Posterior vena cava (tissue), 2 donors: ENCODE results near the gene SLC36A1. TPM values are rescaled to one million over a fixed set of nuclear protein-coding genes. Genes with fewer than 3 reads are reported as not detected.

Experiments used
- DNase-seq: peaks from one replicate; pipeline ENCODE4 v3.0.0-alpha.2; 2020; ENCODE audit warnings: low spot score
- intact Hi-C, 2 donors: fragments of 100-400 bp; cut with DNase I; formaldehyde crosslinking; loops; one replicate each; pipeline versions ENCODE4 v1.14.1 to v1.14.2; 2022 to 2023
- microRNA-seq, 2 donors: library from miRNA; unstranded; fragments of <30 nt; microRNA quantifications; one replicate each; pipeline ENCODE4 v1.2.0, GENCODE V29; 2020 to 2021; ENCODE audit warnings: borderline microRNAs expressed in 2 of 2
- total RNA-seq, 2 donors: library from RNA; stranded (reverse); fragmentation: NEBNext Ultra II Directional; extraction: Animal tissue kit (Norgen Biotek cat#: 25700); gene quantifications; one replicate each; pipeline ENCODE4 v1.2.1, GENCODE V29; 2021
- donor health status: DM: yes; HTN: yes; CAD: no.
- donor health status: DM: yes; HTN: yes; CAD: no.

SLC36A1 gene
- total RNA-seq, 2 donors from 2014 or later: 15.3 to 15.6 TPM

DNA sequence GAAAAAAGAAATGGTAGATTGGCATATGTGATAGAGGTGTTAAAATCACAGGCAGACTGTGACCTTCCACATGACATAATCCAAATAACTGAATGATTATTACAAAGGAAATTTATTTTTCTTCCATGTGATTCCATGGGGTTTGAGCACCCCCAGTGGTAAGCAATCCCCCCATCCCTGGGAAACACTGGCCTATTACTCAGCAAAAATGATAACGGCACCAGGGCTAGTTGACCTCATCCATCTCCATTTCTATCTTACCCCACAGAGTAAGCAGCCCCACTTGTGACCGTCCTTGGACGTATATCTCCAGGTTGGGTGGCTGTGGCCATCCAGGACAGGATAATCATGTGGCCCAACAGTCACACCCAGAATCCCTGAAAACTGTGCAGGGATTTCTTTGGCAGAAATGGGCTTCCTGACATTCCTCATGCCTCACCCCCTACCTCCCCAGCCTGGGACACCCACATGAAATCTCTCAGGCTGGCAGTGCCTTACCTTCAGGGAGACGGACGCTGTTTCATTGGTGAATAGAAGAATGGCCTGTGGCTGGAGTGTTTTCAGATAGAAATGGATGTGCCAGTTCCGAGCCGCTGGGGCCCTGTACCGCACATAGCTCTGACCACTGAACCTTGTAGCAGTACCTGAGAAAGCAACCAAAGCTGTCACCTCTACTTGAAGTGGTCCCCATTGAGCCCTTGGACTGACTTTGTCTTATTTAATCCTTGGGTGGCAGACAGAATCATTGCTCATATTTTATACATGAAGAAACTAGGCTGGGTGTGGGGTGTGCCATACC, 69.9 kb downstream of the SLC36A1 start:
- DNase-seq: no peak
- intact Hi-C loops: no loop called here

DNA sequence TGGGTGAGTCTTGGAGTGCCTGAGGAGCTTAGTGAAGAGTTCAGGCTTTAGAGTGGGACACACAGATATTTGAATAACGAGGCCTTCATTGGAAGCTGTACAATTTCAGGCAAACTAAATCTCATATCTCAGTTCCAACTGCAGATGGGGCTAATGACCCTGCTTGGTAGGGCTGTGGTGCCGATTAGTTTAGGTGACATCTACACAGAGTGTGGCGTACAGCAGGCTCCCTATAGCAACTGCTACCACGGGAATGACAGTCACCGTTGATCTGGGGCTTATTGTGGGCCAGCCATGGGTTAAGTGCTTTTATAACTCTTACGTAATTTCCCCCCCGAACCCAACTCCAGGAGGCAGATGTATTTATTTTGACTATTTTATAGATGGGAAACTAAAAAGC, 72.9 kb downstream of the SLC36A1 start:
- intact Hi-C loops: no loop called here
- DNase-seq: no peak

DNA sequence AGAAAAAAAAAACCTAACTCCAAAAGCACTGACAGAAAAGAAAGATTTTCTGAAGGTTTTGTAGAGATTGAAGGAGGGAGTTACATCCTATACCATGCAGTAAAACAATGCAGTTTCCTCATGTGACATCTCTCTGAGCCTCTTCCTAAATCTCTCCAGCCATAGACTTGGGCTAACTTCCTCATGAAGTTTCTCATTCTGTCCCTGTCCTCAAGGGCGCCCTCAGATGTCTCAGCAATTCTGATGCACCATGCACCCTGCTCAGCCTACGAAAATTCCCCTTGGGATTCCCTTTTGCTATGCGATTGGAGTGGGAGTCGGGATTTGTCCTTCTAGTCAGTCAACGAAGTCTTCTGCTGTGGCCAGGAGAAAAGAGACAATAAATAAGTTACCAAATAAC, 74.8 kb downstream of the SLC36A1 start:
- no peak for DNase-seq
- intact Hi-C loops: no loop called here

DNA sequence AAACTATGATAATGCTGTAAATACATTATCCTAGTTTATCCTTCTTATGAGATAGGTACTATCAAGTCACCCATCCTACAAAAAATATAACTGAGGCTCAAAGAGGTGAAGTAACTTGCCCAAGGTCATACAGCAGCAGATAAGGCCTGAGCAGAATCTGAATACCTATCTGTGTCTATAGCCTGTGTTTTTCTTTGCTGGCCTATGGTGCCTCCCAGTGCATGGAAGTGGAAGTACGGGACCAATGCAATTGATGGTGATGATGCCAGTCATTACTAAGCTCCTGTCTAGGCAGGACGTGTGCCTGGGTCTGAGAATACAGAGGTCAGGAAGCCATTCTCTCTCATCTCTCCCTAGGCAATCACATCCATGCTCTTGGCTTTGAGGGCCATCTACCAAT, 75.9 kb downstream of the SLC36A1 start:
- intact Hi-C loops: no loop called here

DNA sequence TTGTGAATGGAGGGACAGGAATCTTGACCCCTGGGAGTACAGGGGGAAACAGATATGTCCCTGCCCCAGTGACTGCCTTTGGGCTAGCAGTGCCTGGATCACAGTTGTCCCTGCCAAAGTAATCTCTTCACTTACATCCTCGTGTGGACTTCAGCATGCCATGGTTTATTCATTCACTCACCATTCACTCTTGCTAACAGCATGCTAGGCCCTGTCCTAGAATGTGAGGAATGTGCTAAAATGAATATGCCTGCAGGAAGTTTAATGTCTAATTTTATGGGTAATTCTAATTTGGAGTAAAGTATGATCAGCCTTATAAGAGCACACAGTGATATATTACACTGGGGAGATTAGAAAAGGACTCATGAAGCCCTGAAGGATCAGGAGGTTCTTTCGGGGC, 80.8 kb downstream of the SLC36A1 start:
- intact Hi-C loops: no loop called here
- no peak for DNase-seq

More for the DNA sequence above, 75.9 kb downstream of the SLC36A1 start:
- DNase-seq: no peak

DNA sequence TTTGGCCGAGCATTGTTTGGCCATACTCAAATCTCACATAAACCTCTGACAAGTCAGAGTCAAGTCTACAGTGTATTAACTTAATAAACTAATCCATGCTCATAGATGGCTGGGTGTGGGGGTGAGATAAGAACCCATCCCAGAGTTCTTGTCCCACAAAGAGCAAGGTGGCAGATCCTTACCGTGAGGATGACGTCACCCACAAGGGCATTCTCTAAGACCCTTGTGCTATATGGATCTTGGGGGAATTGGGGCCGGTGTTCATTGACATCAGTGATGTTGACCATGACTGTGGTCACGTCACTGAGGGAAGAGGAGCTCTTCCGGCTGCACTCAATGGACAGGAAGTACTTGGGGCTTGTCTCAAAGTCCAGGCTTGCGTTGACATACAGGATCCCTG, 81.6 kb downstream of the SLC36A1 start:
- DNase-seq: no peak
- intact Hi-C loops: no loop called here

DNA sequence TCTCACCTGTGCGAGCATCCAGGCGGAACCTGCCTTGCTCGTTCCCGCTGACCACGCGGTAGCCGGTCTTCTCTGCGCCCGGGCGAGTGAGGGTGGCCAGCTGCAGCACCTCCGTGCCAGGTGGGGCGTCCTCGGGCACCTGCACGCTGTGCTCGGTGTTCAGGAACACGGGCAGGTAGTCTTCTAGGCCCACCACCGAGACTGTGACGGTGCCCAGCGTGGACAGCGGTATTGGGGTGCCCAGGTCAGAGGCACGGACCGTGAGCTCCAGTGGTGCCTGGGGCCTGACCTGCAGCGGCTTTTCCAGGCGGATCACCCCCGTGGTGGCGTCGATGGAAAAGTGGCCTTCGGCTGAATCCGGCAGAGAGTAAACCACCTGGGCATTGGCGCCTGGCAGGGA, 84.2 kb downstream of the SLC36A1 start:
- DNase-seq: no peak
- intact Hi-C loops: no loop called here

DNA sequence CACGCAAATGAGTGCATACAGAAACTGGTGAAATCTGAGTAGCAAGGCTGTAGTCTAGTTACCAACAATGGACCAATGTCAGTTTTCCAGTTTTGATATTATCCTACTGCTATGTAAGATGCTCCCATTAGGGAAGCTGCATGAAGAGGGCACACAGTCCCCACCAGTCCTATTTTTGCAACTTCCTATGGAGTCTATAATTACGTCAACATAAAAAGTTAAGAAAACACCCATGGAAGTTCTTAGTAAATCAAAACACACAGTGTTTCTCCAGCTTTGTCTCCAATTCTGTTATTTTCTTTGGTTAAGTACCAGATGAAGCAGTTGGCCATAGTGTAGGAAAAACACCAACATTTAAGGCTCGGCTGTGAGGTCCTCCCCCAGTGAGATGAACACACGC, 85.0 kb downstream of the SLC36A1 start:
- DNase-seq: no peak
- intact Hi-C loops: no loop called here

DNA sequence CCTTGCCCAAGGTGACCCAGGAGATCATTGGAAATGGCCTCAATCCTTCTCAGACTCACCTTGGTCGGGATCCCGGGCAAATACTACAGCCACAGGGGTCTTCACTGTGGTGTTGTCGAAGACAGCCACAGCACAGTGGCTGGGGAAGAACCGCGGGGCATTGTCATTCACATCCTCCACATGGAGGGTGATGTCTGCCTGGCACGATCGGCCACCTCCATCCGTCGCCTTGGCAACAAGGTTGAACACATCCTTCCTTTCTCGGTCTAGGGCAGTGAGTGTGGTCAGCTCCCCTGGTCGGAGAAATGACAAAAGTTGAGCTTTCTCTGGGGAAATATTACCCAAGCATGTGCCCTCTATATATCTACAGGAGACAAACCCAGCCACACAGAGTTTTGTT, 86.9 kb downstream of the SLC36A1 start:
- intact Hi-C loops: no loop called here
- no peak for DNase-seq

DNA sequence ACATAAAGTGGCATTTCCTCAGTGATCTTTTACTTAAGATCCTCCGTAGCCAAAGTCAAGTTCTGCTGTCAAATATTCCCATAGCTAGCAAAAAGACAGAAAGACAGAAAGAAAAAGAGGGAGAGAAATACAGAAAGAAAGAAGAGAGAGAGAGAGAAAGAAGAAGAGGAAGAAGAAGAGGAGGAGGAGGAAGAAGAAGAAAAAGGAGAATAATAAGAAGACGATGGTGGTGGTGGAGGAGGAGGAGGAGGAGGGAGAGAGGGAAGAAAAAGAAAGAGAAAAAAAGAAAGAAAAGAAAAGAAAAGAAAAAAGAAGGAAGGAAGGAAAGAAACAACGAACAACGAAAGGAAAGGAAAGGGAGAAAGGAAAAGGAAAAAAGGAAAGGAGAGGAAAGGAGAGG, 89.6 kb downstream of the SLC36A1 start:
- no peak for DNase-seq
- intact Hi-C loops: no loop called here

DNA sequence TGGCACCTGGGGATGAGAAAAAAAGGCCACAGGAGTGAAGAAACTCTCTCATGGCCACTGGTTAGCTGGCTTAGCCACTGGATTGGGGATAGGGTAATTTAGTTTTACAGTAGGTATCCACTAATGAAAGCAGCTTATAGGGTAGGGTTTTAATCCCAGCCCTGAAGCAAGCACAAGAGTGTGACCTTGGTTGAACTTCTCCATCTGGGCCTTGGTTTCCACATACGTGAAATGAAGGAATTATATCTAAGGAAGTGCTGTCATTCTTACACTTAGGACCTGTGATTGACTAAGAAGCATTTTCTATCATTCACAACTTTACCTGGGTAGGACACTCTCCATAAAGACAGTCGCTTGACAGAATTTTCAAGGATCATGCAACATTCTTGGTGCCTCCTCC, 94.2 kb downstream of the SLC36A1 start:
- intact Hi-C loops: no loop called here
- no peak for DNase-seq

Small RNAs within 50 kb of the gene (microRNA-seq; reads per million reads assigned to microRNA genes)
- gene MIR6499: 0 reads per million in 2 donors

Other genes starting within 250 kb of the SLC36A1 start
- gene CCDC69, start 223.5 kb upstream of the SLC36A1 start, total RNA-seq: 10 to 100 TPM; 70.6 to 72.4 TPM
- 10 to 100 TPM; 23.4 to 41.6 TPM for gene GM2A, start 194.4 kb upstream of the SLC36A1 start, total RNA-seq
- not detected for gene SLC36A3, start 143.8 kb upstream of the SLC36A1 start, total RNA-seq
- gene SLC36A2, start 100.0 kb upstream of the SLC36A1 start, total RNA-seq: not detected
- not detected for gene FAT2, start 143.7 kb downstream of the SLC36A1 start, total RNA-seq
- gene SPARC, start 239.3 kb downstream of the SLC36A1 start, total RNA-seq: 1,000 to 10,000 TPM in 1 of 2 donors, 100 to 1,000 TPM in 1; 913 to 2,416 TPM